Duodenal mucosa (tissue), 2 donors: ENCODE results near the gene NRF1.

ENCODE experiments used
- H3K27ac ChIP-seq: one replicate; pipeline ENCODE4 v1.7.0; 2013; ENCODE audit warnings: low read depth, low read length
- H3K27me3 ChIP-seq, 2 donors: one replicate each; pipeline ENCODE4 v1.7.0; 2013; ENCODE audit warnings: low read length in 2 of 2, control low read depth in 1 of 2; ENCODE audit not compliant: insufficient read depth in 2 of 2, control insufficient read depth in 1 of 2
- H3K36me3 ChIP-seq, 2 donors: one replicate each; pipeline ENCODE4 v1.7.0; 2013; ENCODE audit warnings: low read length in 2 of 2, control low read depth in 1 of 2; ENCODE audit not compliant: insufficient read depth in 2 of 2, control insufficient read depth in 1 of 2
- H3K4me1 ChIP-seq, 2 donors: one replicate each; pipeline ENCODE4 v1.7.0; 2013; ENCODE audit warnings: low read length in 2 of 2, control low read depth in 1 of 2; ENCODE audit not compliant: insufficient read depth in 2 of 2, control insufficient read depth in 1 of 2
- H3K4me3 ChIP-seq, 2 donors: one replicate each; pipeline ENCODE4 v1.7.0; 2013; ENCODE audit warnings: low read length in 2 of 2, low read depth in 1 of 2
- H3K9ac ChIP-seq, 2 donors: one replicate each; pipeline ENCODE4 v1.7.0; 2013; ENCODE audit warnings: low read length in 2 of 2, low read depth in 1 of 2
- H3K9me3 ChIP-seq, 2 donors: one replicate each; pipeline ENCODE4 v1.7.0; 2013; ENCODE audit warnings: low read length in 2 of 2, control low read depth in 1 of 2; ENCODE audit not compliant: control insufficient read depth in 1 of 2

NRF1 gene

GRCh38 chr7:129677796-129678195 lies 66.3 kb downstream of the NRF1 start:
- H3K4me1 ChIP-seq = no peaks in the 10 kb centered on the region
- no peaks in the 10 kb centered on the region for H3K27me3 ChIP-seq
- no peak overlapping the region for H3K27ac ChIP-seq
- H3K36me3 ChIP-seq = peaks cover 13 to 44% of the 10 kb centered on the region in 2 donors
- H3K9me3 ChIP-seq = peaks cover 4 to 9% of the 10 kb centered on the region in 2 donors
- H3K4me3 ChIP-seq = no peak overlapping the region
- H3K9ac ChIP-seq = no peak overlapping the region

- H3K36me3 ChIP-seq = peaks cover 10 to 40% of the 10 kb centered on the region in 2 donors
- no peak overlapping the region for H3K4me3 ChIP-seq
- H3K9me3 ChIP-seq = peaks cover 4 to 9% of the 10 kb centered on the region in 2 donors
- H3K4me1 ChIP-seq = no peaks in the 10 kb centered on the region
- no peak overlapping the region for H3K27ac ChIP-seq
- no peaks in the 10 kb centered on the region for H3K27me3 ChIP-seq
- H3K9ac ChIP-seq = no peak overlapping the region
Observed at GRCh38 chr7:129678606-129679005, 67.1 kb downstream of the NRF1 start.

GRCh38 chr7:129680400-129680799 lies 68.9 kb downstream of the NRF1 start:
- Histone ChIP-seq H3K4me3 (no peak overlapping the region), H3K27ac (no peak overlapping the region), H3K36me3 (peaks cover 4 to 23% of the 10 kb centered on the region in 2 donors), H3K9me3 (peaks cover 2 to 4% of the 10 kb centered on the region in 2 donors), H3K27me3 (no peaks in the 10 kb centered on the region), H3K9ac (no peak overlapping the region), H3K4me1 (no peaks in the 10 kb centered on the region)

- H3K36me3 ChIP-seq = peaks cover 0 to 6% of the 10 kb centered on the region in 2 donors
- no peaks in the 10 kb centered on the region for H3K4me1 ChIP-seq
- no peak overlapping the region for H3K27ac ChIP-seq
- H3K9me3 ChIP-seq = no peaks in the 10 kb centered on the region
- no peaks in the 10 kb centered on the region for H3K27me3 ChIP-seq
- no peak overlapping the region for H3K9ac ChIP-seq
- no peak overlapping the region for H3K4me3 ChIP-seq
Observed at GRCh38 chr7:129684777-129685176, 73.3 kb downstream of the NRF1 start.

- no peaks in the 10 kb centered on the region for H3K9me3 ChIP-seq
- peaks cover 0 to 6% of the 10 kb centered on the region in 2 donors for H3K36me3 ChIP-seq
- H3K27me3 ChIP-seq = no peaks in the 10 kb centered on the region
- no peak overlapping the region for H3K4me3 ChIP-seq
- no peaks in the 10 kb centered on the region for H3K4me1 ChIP-seq
- no peak overlapping the region for H3K9ac ChIP-seq
- H3K27ac ChIP-seq = no peak overlapping the region
Observed at GRCh38 chr7:129686063-129686462, 74.5 kb downstream of the NRF1 start.

- no peaks in the 10 kb centered on the region for H3K9me3 ChIP-seq
- no peak overlapping the region for H3K27ac ChIP-seq
- H3K9ac ChIP-seq = no peak overlapping the region
- no peak overlapping the region for H3K4me3 ChIP-seq
- H3K4me1 ChIP-seq = no peaks in the 10 kb centered on the region
- H3K36me3 ChIP-seq = peaks cover 6 to 28% of the 10 kb centered on the region in 2 donors
- H3K27me3 ChIP-seq = no peaks in the 10 kb centered on the region
Observed at GRCh38 chr7:129688503-129689222, 77.1 kb downstream of the NRF1 start.

- H3K9me3 ChIP-seq = no peaks in the 10 kb centered on the region
Observed at GRCh38 chr7:129689995-129690581, 78.6 kb downstream of the NRF1 start.

GRCh38 chr7:129690701-129691100 lies 79.2 kb downstream of the NRF1 start:
- Histone ChIP-seq H3K4me1 (no peaks in the 10 kb centered on the region), H3K9me3 (no peaks in the 10 kb centered on the region), H3K9ac (no peak overlapping the region), H3K4me3 (no peak overlapping the region), H3K27ac (no peak overlapping the region), H3K27me3 (no peaks in the 10 kb centered on the region), H3K36me3 (peaks cover 11 to 35% of the 10 kb centered on the region in 2 donors)

More at GRCh38 chr7:129689995-129690581, 78.6 kb downstream of the NRF1 start:
- H3K9ac ChIP-seq = no peak overlapping the region
- H3K36me3 ChIP-seq = peaks cover 11 to 35% of the 10 kb centered on the region in 2 donors
- H3K27ac ChIP-seq = no peak overlapping the region
- no peaks in the 10 kb centered on the region for H3K27me3 ChIP-seq
- no peaks in the 10 kb centered on the region for H3K4me1 ChIP-seq
- H3K4me3 ChIP-seq = no peak overlapping the region

GRCh38 chr7:129698516-129699418 lies 87.2 kb downstream of the NRF1 start:
- Histone ChIP-seq H3K27ac (no peak overlapping the region), H3K36me3 (peaks cover 4 to 16% of the 10 kb centered on the region in 2 donors), H3K4me3 (no peak overlapping the region), H3K27me3 (no peaks in the 10 kb centered on the region), H3K9ac (no peak overlapping the region), H3K9me3 (no peaks in the 10 kb centered on the region), H3K4me1 (no peaks in the 10 kb centered on the region)

GRCh38 chr7:129702316-129702715 lies 90.8 kb downstream of the NRF1 start:
- Histone ChIP-seq H3K27me3 (no peaks in the 10 kb centered on the region), H3K4me1 (no peaks in the 10 kb centered on the region), H3K27ac (no peak overlapping the region), H3K9ac (no peak overlapping the region), H3K4me3 (no peak overlapping the region), H3K36me3 (peaks cover 2 to 15% of the 10 kb centered on the region in 2 donors), H3K9me3 (no peaks in the 10 kb centered on the region)
